ENCODE data around the gene OR2T2. TPM values are rescaled to one million over a fixed set of nuclear protein-coding genes. Genes with fewer than 3 reads are reported as not detected.
"Not testable (repeated sequence)": the region's sequence is repeated elsewhere in the genome, so short reads cannot be mapped to it uniquely, and the experiment has no call there.

Gene OR2T2, protein sequence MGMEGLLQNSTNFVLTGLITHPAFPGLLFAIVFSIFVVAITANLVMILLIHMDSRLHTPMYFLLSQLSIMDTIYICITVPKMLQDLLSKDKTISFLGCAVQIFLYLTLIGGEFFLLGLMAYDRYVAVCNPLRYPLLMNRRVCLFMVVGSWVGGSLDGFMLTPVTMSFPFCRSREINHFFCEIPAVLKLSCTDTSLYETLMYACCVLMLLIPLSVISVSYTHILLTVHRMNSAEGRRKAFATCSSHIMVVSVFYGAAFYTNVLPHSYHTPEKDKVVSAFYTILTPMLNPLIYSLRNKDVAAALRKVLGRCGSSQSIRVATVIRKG
- not detected in 2 replicates for polyA plus RNA-seq
- not detected in 2 replicates for polyA minus RNA-seq

DNA sequence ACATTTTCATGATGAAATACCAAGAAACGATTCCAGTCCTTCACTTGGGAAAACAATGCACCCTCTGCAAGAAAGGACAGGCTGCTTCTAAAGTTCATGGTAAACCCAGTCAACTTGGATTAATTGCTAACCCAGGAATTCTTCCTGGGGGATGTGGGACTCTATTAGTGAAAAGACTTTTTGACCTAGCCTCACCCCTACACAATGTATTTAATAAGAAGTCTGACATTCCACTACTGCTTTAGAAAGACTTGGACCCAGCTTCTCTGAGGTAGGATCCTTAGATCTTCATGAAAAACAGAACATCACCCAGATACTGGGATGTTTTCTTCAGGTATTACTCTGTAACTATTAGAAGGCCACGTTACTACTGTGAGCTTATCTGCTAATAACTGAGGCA lies at the start of gene OR2T2:
Gene OR2T2, plus strand, starts transcription at position 239 of the 400 bp plus-strand sequence. CDS start 7,161 bp downstream, outside the sequence.
- not testable (repeated sequence) for H3K9me3 ChIP-seq (ENCODE audit: low read length); H2AFZ ChIP-seq (ENCODE audit: low read depth, low read length); H3K36me3 ChIP-seq (ENCODE audit: insufficient read depth, low read length); H3K27ac ChIP-seq (ENCODE audit: low read length); H3K4me2 ChIP-seq (ENCODE audit: low read length); H3K9me2 ChIP-seq (ENCODE audit: insufficient read depth, low read length); H3K9ac ChIP-seq (ENCODE audit: low read length); H4K20me1 ChIP-seq (ENCODE audit: insufficient read depth); H3K4me3 ChIP-seq (ENCODE audit: low read length); H3F3A ChIP-seq (ENCODE audit: insufficient read depth, low read length, poor library complexity, severe bottlenecking); H3K27me3 ChIP-seq (ENCODE audit: insufficient read depth, low read depth, low read length); H3K79me2 ChIP-seq (replicated peaks; ENCODE audit: insufficient read depth, low read length)

DNA sequence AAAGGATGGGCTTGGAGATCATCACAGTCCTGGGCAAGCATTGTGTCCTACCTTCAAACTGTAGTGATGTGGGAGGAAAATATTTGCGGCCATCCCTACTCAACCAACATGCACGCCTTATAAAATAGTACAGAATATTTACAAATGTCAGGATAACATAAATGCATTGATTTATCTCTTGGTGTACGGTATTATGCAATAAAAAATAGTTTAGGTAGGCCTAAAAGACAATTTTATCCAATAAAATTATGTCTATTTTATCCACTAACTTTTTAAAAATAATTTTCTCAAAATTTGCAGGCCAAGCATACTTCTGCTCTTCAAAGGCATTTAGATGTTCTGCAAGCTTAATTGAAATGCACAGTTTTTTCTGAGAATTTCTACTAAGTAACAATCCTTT lies 42.7 kb upstream of the OR2T2 start, which contains the start of gene OR2T1:
Gene OR2T1, plus strand, starts transcription at position 301 of the 400 bp plus-strand sequence. CDS start 3,100 bp downstream, outside the sequence.
- Histone ChIP-seq H3K4me2 (ENCODE audit: low read length) (no peak within 1 kb of the TSS), H3K27ac (ENCODE audit: low read length) (no peak within 1 kb of the TSS), H3K9me3 (ENCODE audit: low read length) (peaks cover 6% of the 10 kb centered on the region), H3K79me2 (replicated peaks; ENCODE audit: insufficient read depth, low read length) (no peaks in the 10 kb centered on the region), H3K9me2 (ENCODE audit: insufficient read depth, low read length) (no peaks in the 10 kb centered on the region), H3K27me3 (ENCODE audit: insufficient read depth, low read depth, low read length) (no peaks in the 10 kb centered on the region), H3K9ac (ENCODE audit: low read length) (no peak within 1 kb of the TSS), H3F3A (ENCODE audit: insufficient read depth, low read length, poor library complexity, severe bottlenecking) (no peaks in the 10 kb centered on the region), H2AFZ (ENCODE audit: low read depth, low read length) (no peak within 1 kb of the TSS), H3K4me3 (ENCODE audit: low read length) (no peak within 1 kb of the TSS), H3K36me3 (ENCODE audit: insufficient read depth, low read length) (no peaks in the 10 kb centered on the region), H4K20me1 (ENCODE audit: insufficient read depth) (no peaks in the 10 kb centered on the region)
- TF ChIP-seq, protein P1, sequence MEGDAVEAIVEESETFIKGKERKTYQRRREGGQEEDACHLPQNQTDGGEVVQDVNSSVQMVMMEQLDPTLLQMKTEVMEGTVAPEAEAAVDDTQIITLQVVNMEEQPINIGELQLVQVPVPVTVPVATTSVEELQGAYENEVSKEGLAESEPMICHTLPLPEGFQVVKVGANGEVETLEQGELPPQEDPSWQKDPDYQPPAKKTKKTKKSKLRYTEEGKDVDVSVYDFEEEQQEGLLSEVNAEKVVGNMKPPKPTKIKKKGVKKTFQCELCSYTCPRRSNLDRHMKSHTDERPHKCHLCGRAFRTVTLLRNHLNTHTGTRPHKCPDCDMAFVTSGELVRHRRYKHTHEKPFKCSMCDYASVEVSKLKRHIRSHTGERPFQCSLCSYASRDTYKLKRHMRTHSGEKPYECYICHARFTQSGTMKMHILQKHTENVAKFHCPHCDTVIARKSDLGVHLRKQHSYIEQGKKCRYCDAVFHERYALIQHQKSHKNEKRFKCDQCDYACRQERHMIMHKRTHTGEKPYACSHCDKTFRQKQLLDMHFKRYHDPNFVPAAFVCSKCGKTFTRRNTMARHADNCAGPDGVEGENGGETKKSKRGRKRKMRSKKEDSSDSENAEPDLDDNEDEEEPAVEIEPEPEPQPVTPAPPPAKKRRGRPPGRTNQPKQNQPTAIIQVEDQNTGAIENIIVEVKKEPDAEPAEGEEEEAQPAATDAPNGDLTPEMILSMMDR (IDR thresholded peaks at IDR 0.05; ENCODE audit: poor library complexity, severe bottlenecking): no peak
- TF ChIP-seq, protein P2, sequence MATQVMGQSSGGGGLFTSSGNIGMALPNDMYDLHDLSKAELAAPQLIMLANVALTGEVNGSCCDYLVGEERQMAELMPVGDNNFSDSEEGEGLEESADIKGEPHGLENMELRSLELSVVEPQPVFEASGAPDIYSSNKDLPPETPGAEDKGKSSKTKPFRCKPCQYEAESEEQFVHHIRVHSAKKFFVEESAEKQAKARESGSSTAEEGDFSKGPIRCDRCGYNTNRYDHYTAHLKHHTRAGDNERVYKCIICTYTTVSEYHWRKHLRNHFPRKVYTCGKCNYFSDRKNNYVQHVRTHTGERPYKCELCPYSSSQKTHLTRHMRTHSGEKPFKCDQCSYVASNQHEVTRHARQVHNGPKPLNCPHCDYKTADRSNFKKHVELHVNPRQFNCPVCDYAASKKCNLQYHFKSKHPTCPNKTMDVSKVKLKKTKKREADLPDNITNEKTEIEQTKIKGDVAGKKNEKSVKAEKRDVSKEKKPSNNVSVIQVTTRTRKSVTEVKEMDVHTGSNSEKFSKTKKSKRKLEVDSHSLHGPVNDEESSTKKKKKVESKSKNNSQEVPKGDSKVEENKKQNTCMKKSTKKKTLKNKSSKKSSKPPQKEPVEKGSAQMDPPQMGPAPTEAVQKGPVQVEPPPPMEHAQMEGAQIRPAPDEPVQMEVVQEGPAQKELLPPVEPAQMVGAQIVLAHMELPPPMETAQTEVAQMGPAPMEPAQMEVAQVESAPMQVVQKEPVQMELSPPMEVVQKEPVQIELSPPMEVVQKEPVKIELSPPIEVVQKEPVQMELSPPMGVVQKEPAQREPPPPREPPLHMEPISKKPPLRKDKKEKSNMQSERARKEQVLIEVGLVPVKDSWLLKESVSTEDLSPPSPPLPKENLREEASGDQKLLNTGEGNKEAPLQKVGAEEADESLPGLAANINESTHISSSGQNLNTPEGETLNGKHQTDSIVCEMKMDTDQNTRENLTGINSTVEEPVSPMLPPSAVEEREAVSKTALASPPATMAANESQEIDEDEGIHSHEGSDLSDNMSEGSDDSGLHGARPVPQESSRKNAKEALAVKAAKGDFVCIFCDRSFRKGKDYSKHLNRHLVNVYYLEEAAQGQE (IDR thresholded peaks at IDR 0.05; ENCODE audit: borderline replicate concordance): no peak
- TF ChIP-seq EZH2 (IDR thresholded peaks at IDR 0.05; ENCODE audit: borderline replicate concordance, insufficient read depth, low read length, poor library complexity, severe bottlenecking) (no peak), RAD21 (conservative IDR thresholded peaks at IDR 0.05) (no peak), SMC3 (conservative IDR thresholded peaks at IDR 0.05; ENCODE audit: poor library complexity) (no peak), POLR2AphosphoS5 (IDR thresholded peaks at IDR 0.05) (no peak), TAF1 (IDR thresholded peaks at IDR 0.05; ENCODE audit: low read depth) (no peak), MXI1 (conservative IDR thresholded peaks at IDR 0.05; ENCODE audit: poor library complexity, severe bottlenecking) (no peak), EP300 (conservative IDR thresholded peaks at IDR 0.05; ENCODE audit: poor library complexity, severe bottlenecking) (no peak)
